Lung microvascular endothelial cell (primary cell): ENCODE measurements around the gene TMEM87B. TPM values are rescaled to one million over a fixed set of nuclear protein-coding genes. Genes with fewer than 3 reads are reported as not detected.
"Not testable (repeated sequence)": the region's sequence is repeated elsewhere in the genome, so short reads cannot be mapped to it uniquely, and the experiment has no call there.

ENCODE experiments used
- DNase-seq, 2 donors: peaks; one replicate each; pipeline versions ENCODE4 v3.0.0 to v3.0.0-alpha.2; 2010; ENCODE audit warnings: low read depth in 2 of 2
- total RNA-seq: library from RNA; depleted of rRNA; stranded (reverse); fragments of >200 nt; gene quantifications from 2 replicates; pipeline ENCODE4 v1.2.1, GENCODE V29; 2014

Gene TMEM87B
- total RNA-seq, 1 donor from 2014 or later, result 32.3 TPM

- no peak for DNase-seq
Observed at GRCh38 chr2:112129060-112129459, 74.0 kb downstream of the TMEM87B start.

GRCh38 chr2:112133344-112133743 is 78.3 kb downstream of the TMEM87B start:
- DNase-seq, result no peak

GRCh38 chr2:112134120-112134519 is 79.1 kb downstream of the TMEM87B start:
- no peak for DNase-seq

- DNase-seq, result no peak
Observed at GRCh38 chr2:112136096-112136495, 81.0 kb downstream of the TMEM87B start.

- peak; percentile 29 to 58 for DNase-seq
Observed at GRCh38 chr2:112137516-112138158, 82.6 kb downstream of the TMEM87B start.

- peak; percentile 20 to 36 for DNase-seq
Observed at GRCh38 chr2:112138159-112139032, 83.3 kb downstream of the TMEM87B start, which contains the start of gene FBLN7. Gene FBLN7 (plus strand): TSS chr2:112138385. CDS start chr2:112138656, 271 bp downstream.

- not testable (repeated sequence) for DNase-seq
Observed at GRCh38 chr2:112139033-112139614, 84.1 kb downstream of the TMEM87B start.

- DNase-seq, result not testable (repeated sequence)
Observed at GRCh38 chr2:112139661-112140204, 84.7 kb downstream of the TMEM87B start.

- no peak for DNase-seq
Observed at GRCh38 chr2:112140205-112140802, 85.2 kb downstream of the TMEM87B start.

GRCh38 chr2:112140899-112141625 is 86.0 kb downstream of the TMEM87B start:
- DNase-seq, result no peak

GRCh38 chr2:112141626-112142007 is 86.5 kb downstream of the TMEM87B start:
- no peak for DNase-seq

- DNase-seq, result no peak
Observed at GRCh38 chr2:112142525-112143078, 87.5 kb downstream of the TMEM87B start.

- DNase-seq, result no peak
Observed at GRCh38 chr2:112143150-112143549, 88.1 kb downstream of the TMEM87B start.

- no peak for DNase-seq
Observed at GRCh38 chr2:112144966-112145365, 89.9 kb downstream of the TMEM87B start.

GRCh38 chr2:112147382-112148168 is 92.5 kb downstream of the TMEM87B start:
- no peak for DNase-seq

- DNase-seq, result no peak
Observed at GRCh38 chr2:112148477-112148876, 93.4 kb downstream of the TMEM87B start.

- no peak for DNase-seq
Observed at GRCh38 chr2:112149194-112149593, 94.1 kb downstream of the TMEM87B start.

- no peak for DNase-seq
Observed at GRCh38 chr2:112149866-112150435, 94.9 kb downstream of the TMEM87B start.

- DNase-seq, result peak in 1 of 2 donors; percentile 90
Observed at GRCh38 chr2:112150447-112150846, 95.4 kb downstream of the TMEM87B start.
